Neutrophil (primary cell): Measurements from ENCODE around the gene PRRC1.

ENCODE experiments used
- H3K27ac ChIP-seq: fragments of 200-600 bp; sonication (generic); 2 replicates; pipeline ENCODE4 v1.5.1; 2016; ENCODE audit warnings: mild to moderate bottlenecking, moderate library complexity
- H3K27me3 ChIP-seq: fragments of 200-600 bp; sonication (generic); 2 replicates; pipeline ENCODE4 v1.6.0; 2016; ENCODE audit warnings: mild to moderate bottlenecking
- H3K36me3 ChIP-seq: fragments of 200-600 bp; sonication (generic); 2 replicates; pipeline ENCODE4 v1.5.1; 2017
- H3K4me1 ChIP-seq, 2 experiments: fragments of 200-600 bp in 1 of 2; sonication (generic) in 1 of 2; 1 replicate in 1 of 2; 2 replicates in 1 of 2; pipeline versions ENCODE4 v1.5.1 to v1.6.1; 2013 to 2016; ENCODE audit warnings: low read depth in 1 of 2, low read length in 1 of 2, mild to moderate bottlenecking in 1 of 2, moderate library complexity in 1 of 2; ENCODE audit not compliant: control insufficient read depth in 1 of 2, insufficient read depth in 1 of 2
- H3K4me3 ChIP-seq, 2 experiments: fragments of 200-600 bp in 1 of 2; sonication (generic) in 1 of 2; 1 replicate in 1 of 2; 2 replicates in 1 of 2; pipeline ENCODE4 v1.5.1; 2013 to 2016; ENCODE audit warnings: low read depth in 1 of 2, low read length in 1 of 2, mild to moderate bottlenecking in 1 of 2, moderate library complexity in 1 of 2
- H3K9me3 ChIP-seq: fragments of 200-600 bp; sonication (generic); 2 replicates; pipeline ENCODE4 v1.5.1; 2016
- CTCF ChIP-seq: fragments of 200-600 bp; sonication (generic); IDR thresholded peaks from 2 replicates; pipeline ENCODE4 v1.5.1; 2016; ENCODE audit warnings: antibody characterized with exemption

The PRRC1 gene

GRCh38 chr5:127602896-127603844 lies 85.7 kb downstream of the PRRC1 start:
- Histone ChIP-seq H3K36me3 (no peaks in the 10 kb centered on the region), H3K4me1 (no peaks in the 10 kb centered on the region), H3K27ac (no peak overlapping the region), H3K4me3 (no peak overlapping the region), H3K27me3 (no peaks in the 10 kb centered on the region), H3K9me3 (no peaks in the 10 kb centered on the region)
- no peak for TF ChIP-seq CTCF
